H54 (cell line): Measurements from ENCODE around the gene NEMP1.
"Not testable (repeated sequence)": the region's sequence is repeated elsewhere in the genome, so short reads cannot be mapped to it uniquely, and the experiment has no call there.

ENCODE experiments used
- DNase-seq: peaks from one replicate; pipeline ENCODE4 v3.0.0; 2011; ENCODE audit warnings: low spot score, mixed read lengths; ENCODE audit not compliant: insufficient read length
- FAIRE-seq: peaks from 3 replicates; lab custom pipeline; 2011; peaks lifted over from hg19 to GRCh38; lab: Jason Lieb, UNC
- POLR2A ChIP-seq: IDR thresholded peaks from 2 replicates; pipeline ENCODE4 v1.6.1; 2011; ENCODE audit warnings: low read depth, mild to moderate bottlenecking, low read length

NEMP1 gene

DNA sequence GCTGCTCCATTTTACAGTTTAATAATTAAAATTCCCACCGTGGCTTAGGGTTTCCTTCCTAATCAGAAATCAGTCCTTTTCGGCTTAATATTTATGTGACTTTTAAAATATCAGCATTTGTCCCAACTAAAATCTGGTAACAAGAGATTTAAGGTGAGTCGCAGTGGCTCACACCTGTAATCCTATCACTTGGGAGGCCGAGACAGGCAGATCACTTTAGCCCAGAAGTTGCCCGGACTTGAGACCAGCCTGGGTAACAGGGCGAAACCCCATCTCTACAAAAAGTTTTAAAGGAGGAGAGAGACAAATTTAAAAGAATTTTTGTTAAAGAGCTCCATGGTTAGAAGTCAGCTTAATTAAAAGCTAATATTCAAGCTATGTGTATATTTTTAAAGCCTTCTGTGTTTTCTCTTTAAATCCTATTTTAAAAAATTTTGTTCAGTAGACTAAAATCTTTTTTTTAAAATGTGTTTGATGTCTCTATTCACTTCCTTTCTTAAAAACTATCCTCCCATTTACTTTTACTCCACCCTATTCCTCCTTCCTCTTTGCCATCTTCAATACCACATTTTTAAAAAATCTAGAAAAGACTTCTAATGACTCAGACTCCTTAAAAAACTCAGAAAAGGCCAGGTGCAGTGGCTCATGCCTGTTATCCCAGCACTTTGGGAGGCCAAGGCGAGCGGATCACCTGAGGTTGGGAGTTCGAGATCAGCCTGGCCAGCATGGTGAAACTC, 58.4 kb downstream of the NEMP1 start:
- no peak for TF ChIP-seq POLR2A
- DNase-seq (no peak), FAIRE-seq (no peak)

DNA sequence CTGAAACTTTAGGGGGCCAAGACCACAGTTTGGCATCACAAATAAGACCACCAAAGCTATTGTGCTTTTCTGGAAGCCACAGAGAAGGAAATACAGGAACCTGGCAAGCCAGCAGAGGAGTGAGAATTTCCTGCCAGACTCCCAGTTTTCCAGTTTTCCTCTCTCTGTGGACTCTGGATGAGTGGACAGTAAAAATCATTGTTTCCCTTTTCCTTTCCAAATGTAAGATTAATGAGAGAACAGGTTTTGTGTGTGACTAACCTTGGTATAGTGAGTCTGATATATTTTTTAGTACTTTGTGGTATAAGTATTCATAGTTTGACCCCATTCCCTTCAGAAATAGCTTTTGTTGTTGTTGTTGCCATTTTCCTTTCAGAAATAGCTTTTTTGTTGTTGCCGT, 59.7 kb downstream of the NEMP1 start:
- no peak for TF ChIP-seq POLR2A
- DNase-seq (no peak), FAIRE-seq (no peak)

DNA sequence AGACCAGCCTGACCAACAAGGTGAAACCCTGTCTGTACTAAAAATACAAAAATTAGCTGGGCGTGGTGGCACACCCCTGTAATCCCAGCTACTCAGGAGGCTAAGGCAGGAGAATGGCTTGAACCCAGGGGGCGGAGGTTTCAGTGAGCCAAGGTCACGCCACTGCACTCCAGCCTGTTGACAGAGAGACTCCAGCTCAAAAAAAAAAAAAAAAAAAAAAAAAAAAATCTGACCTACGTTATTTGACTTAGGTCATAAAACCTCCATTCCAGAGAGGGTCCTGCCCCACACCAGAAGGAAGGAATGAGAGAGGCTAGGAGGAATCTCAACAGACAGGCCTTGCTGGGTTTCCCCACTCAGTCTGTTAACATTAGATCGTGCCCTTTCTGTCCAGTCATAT, 60.2 kb downstream of the NEMP1 start:
- not testable (repeated sequence) for DNase-seq, FAIRE-seq

DNA sequence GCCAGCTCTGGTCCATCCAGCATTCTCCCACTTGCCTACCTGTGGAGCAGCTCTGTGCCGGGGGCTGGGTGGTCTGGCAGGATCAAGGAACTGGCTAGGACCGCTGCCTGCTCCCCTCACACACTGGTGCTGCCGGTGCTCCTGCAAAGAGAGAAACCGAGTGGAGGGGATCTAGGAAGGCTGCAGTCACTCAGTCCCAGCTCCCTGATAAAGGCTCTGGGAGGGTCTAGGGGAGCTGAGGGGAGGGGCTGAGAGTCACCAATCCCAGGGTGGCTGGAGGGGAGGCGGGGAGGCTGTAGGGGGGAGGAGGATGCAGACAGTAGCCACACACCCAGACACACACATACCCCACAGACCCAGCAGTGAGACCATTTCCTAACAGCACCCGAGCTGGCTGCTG, 62.2 kb downstream of the NEMP1 start, which contains the start of gene TAC3:
Gene TAC3, minus strand, starts transcription at position 182 of the 400 bp plus-strand sequence. CDS start 732 bp downstream, outside the sequence.
- DNase-seq (no peak), FAIRE-seq (no peak)
- no peak for TF ChIP-seq POLR2A

DNA sequence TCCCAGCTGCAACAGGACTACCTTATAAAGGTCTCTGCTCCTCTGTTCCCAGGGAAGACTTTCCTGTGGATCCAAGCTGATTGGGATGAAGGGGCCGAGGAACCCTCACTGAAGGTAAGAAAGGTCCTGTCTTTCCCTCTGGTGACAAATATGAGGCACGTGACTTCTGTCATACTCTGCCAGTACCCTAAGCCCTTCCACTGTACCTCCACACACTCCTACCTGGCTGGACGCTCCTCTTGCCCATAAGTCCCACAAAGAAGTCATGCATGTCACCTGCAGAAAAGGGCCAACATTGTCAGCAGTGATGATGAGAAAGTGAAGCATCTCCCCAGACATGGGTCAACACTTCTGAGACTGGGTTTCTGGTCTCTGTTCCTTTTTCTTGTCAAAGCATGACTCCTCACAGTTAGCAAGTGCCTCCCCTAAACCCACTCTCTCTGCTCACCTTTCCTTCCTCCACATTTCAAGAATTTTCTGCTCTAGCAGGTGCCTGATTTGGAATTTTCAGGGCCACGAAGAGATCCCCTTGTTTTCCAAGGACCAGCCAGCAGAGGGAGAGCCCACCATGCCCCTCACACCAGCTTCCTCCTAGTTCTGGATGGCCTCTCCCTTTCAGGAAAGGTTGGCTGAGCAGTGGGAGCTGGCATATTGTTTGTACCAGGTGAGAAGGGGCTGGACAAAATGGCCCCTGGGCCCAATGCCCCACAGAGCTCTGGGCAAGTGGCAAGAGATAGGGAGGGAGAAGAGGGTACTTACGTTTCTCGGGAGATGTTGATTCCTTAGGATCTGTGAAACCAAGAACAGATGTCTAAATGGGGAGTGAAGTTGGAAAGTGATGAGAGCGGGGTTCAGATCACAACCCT, 65.8 kb downstream of the NEMP1 start:
- no peak for TF ChIP-seq POLR2A
- DNase-seq (no peak), FAIRE-seq (no peak)

DNA sequence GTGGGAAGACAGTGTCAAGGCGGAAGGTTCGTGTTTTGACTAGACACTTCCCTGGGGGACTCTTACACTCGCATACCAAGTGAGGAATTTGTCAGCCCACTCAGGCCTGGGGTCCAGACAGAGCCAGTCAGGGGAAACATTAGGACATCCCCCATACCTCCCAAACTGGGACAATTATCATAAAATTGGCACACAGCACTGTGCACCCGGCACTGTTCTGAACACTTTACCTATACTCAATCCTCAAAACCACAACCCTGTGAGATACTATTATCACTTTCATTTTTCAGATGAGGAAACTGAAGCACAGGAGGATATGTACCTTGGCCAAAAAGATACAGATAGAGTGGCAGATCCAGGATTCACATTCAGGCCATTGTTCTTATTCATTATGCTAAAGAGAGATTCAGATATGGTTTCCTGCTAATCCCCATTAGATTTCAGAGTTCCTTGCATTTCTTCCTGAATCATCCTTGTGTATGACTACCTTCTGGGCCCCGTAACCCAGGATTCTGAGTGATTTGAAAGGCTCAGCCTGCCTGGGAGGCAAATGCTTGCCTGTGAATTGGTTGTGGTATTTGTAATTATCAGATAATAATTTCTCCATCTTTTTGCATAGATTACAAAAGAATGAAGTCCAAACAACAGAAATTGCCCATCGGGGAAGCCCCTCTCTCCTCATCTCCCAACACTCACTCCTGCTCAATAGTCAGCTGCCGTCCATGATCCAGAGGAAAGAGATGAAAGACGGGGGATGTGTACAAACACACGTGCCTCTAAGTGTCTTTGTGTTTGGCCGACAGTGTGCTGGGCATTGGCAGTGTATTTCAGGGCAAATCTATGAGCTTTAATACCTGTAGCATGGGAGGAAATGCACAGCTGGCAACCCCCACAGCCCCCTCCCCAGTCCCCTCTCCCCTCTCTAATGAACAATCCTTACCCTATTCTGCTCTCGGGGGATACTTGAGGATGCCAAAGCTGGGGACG, 66.9 kb downstream of the NEMP1 start:
- DNase-seq: no peak
- FAIRE-seq: no peak
- no peak for TF ChIP-seq POLR2A

DNA sequence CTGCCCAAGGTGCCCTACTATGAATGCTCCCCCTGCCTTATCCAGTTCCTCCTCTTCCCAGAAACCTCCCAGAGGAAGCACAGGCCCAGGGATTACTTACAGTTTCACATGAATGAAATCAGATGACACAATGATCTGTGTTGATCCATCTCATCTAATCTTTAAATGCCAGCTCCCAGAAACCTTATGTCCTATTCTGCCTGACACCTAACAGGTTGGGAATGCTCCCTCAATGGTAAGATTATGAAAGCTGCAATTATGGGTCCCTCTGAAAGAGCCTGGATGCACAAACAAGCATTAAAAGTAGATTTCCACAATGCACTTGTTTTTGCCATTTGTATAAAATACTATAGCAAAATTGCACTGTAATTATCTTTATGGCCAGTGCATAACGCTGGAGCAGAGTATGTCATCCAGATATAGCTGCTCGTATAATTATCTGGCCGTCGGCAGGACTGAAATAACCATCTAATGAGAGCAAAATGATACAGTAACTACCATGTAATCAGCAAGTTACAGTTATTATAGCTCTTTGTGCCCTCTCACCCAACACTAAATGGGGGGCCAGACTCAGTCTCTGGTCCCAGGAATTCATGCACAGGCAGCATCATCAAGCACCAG, 67.9 kb downstream of the NEMP1 start:
- FAIRE-seq (no peak), DNase-seq (no peak)
- no peak for TF ChIP-seq POLR2A

DNA sequence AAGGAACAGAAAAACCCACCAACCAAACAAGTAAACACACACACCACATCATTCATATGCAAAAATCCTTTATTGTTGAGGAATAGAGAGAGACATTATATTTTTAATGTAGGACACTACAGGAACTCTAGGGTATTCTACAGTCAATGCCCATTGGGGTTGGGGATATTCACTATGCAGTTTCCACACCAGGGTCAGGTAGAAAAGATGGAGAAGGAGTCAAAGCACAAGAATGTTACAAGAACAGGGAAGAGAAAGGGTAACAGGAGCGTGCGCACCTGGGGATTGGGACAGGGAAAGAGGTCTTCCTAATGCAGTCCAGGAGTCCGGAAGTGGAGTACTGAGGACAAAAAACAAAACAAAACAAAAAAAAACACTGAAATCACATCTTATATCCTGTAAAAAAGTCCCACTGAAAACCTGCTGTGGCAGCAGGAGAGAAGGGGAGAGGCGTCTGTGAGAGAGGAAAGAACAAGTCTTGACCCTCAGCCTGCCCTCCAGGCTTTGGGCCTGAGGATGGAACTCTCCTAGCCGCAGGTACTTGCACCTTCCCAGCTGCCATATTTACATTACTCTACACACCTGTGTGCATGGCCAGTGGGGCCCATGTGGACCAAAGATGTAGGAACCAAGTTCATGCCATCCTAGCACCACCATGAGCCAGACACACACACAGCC, 68.5 kb downstream of the NEMP1 start:
- no peak for FAIRE-seq
- no peak for DNase-seq
- no peak for TF ChIP-seq POLR2A

DNA sequence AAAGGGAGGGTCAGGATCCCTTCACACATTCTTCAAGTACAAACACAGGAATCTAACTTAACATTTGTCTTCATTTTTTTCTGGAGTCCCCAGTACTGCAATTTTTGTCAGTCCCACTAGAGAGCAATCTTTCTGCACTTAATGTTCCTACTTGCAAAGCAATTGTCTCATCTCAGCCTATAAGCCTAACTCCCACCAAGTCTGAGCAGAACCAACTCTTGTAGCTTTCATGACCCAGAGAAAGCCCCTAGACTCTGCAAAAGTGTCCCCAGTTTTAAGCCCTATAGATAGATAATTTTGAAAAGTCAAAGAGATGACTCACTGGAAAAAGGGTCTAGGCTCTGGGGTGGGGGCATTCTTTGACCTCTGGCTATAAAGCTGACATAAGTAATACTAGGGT, 70.4 kb downstream of the NEMP1 start:
- TF ChIP-seq POLR2A: no peak
- DNase-seq (peak; percentile 65), FAIRE-seq (no peak)

DNA sequence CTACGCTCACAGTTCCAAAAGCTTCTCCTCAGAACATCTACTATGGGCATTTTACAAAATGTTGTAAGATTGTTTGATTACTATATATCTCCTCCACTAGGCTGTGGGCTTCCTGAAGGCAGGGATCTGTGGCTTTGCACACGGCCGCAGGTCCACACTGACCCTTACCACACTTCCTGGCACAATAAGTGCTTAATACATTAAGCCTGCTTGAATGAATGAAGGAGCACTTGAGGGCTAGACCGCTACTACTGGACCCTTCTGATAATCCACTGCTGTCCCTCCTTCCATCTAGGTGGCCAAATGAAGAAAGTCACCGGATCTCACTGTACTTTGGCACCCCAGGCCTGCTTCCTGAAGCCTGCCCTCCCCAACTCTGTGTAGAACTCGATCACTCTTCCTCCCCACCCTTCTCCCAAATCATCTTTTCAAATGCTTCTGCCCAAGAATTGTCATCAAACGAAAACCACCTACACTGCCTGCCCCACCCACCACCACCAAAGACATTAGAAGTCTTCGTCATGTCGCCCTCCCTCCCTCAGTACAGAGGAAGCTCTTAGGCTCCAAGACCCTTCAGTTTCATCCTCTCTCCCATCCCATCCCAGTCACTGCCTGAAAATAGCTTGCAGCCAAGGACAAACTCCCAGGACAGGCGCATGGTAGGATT, 71.6 kb downstream of the NEMP1 start:
- DNase-seq (no peak), FAIRE-seq (no peak)
- no peak for TF ChIP-seq POLR2A

DNA sequence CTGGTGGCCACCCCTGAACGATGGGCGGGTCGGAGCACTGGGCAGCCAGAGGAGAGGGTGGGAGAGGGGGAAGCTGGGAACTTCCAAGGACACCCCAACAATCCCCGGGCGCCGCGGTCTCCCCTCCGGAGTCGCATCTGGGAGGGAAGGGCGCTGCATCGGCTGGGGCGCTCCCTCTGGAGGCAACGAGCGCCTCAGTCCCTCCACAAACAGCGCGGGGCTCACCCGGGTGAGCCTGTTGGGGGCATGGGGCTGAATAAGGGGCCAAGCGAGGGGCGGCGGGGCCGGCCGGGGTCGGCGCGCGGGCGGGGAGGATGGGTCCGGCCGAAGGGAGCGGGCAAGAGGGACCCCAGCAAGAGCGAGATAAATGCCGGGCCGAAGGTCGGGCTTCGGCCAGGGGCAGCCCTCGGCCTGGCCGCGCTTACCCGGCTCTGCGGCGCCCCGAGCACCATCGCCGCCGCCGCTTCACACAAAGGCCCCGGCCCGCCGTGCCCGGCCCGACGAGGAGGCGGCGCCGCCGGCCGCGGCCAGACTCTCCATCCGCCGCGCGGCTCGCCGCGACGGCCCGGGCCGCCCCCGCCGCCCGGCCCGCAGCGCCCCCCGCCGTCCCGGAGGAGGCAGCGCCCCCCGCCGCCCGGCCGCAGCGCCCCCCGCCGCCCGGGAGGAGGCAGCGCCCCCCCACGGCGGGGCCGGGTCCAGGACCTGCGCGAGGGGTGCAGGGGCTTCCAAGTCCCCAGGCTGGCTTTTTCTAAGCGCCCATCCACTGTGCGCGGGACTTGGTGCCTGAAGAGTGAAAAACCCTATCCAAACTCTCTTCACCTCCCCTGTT, 72.4 kb downstream of the NEMP1 start, which contains the start of gene ZBTB39:
Gene ZBTB39, minus strand, starts transcription at position 567 of the 829 bp plus-strand sequence. CDS start 1,629 bp downstream, outside the sequence.
- peak; percentile 74 for TF ChIP-seq POLR2A
- FAIRE-seq (no peak), DNase-seq (peak; percentile 68)
